ENCODE measurements around the gene ZKSCAN3. TPM values are rescaled to one million over a fixed set of nuclear protein-coding genes. Genes with fewer than 3 reads are reported as not detected.

The ZKSCAN3 gene
- total RNA-seq, 2 donors from 2014 or later: 2.3 to 3.7 TPM

GRCh38 chr6:28322661-28323060 is 27.1 kb upstream of the ZKSCAN3 start:
- H3K27ac ChIP-seq: no peak overlapping the region
- peaks cover 35% of the 10 kb centered on the region for H3K36me3 ChIP-seq
- no peak for TF ChIP-seq CTCF (IDR thresholded peaks at IDR 0.05)
- no peak overlapping the region for H3K4me3 ChIP-seq
- no peak for DNase-seq (ENCODE audit: low spot score)
- no peaks in the 10 kb centered on the region for H3K4me1 ChIP-seq
- H3K27me3 ChIP-seq: no peaks in the 10 kb centered on the region
- H3K9me3 ChIP-seq: peaks cover 14 to 48% of the 10 kb centered on the region in 2 donors

DNA sequence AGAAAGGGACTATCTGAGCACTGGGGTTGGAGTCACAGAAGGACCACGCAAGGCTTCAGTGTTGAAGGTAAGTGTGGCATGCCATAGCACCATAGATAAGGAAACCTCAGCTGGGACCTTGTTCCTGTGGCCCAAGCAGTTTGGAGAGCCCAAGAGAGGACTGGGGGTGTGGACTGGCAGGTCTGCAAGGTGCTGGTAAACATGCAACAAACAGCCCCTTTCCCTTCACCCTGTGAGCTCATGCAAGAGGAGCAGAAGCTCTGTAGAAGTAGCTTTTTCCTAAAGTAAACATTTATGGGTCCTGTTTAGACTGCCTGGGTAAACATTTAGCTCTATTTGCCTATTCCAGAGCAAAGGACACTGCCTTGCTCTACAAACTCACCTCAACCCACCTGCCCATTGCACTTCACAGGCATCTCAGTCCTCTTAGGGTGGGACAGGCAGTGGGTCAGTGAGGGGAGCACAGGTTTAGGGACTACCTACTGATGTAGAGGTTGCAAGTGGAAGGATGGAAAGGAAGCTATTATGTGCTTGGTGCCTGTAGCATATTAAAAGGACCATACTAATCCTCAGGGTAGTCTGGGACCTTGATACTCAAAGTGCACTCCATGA is 25.8 kb upstream of the ZKSCAN3 start:
- DNase-seq (ENCODE audit: low spot score): no peak
- Histone ChIP-seq H3K4me1 (no peaks in the 10 kb centered on the region), H3K27me3 (no peaks in the 10 kb centered on the region), H3K36me3 (peaks cover 37% of the 10 kb centered on the region), H3K4me3 (no peak overlapping the region), H3K27ac (no peak overlapping the region), H3K9me3 (peaks cover 14 to 56% of the 10 kb centered on the region in 2 donors)
- TF ChIP-seq CTCF (IDR thresholded peaks at IDR 0.05): no peak

GRCh38 chr6:28326371-28326948 is 23.3 kb upstream of the ZKSCAN3 start:
- no peaks in the 10 kb centered on the region for H3K27me3 ChIP-seq
- H3K9me3 ChIP-seq: peaks cover 14 to 46% of the 10 kb centered on the region in 2 donors
- DNase-seq (ENCODE audit: low spot score): no peak
- H3K36me3 ChIP-seq: peaks cover 42% of the 10 kb centered on the region
- TF ChIP-seq CTCF (IDR thresholded peaks at IDR 0.05): no peak
- no peak overlapping the region for H3K4me3 ChIP-seq
- H3K4me1 ChIP-seq: no peaks in the 10 kb centered on the region
- no peak overlapping the region for H3K27ac ChIP-seq

- Histone ChIP-seq H3K27me3 (no peaks in the 10 kb centered on the region), H3K27ac (no peak overlapping the region), H3K9me3 (peaks cover 14 to 34% of the 10 kb centered on the region in 2 donors), H3K4me3 (no peak overlapping the region), H3K4me1 (peaks cover 0 to 3% of the 10 kb centered on the region in 2 donors), H3K36me3 (peaks cover 33% of the 10 kb centered on the region)
- no peak for TF ChIP-seq CTCF (IDR thresholded peaks at IDR 0.05)
- DNase-seq (ENCODE audit: low spot score): no peak
Measured at GRCh38 chr6:28330041-28330440, 19.7 kb upstream of the ZKSCAN3 start.

DNA sequence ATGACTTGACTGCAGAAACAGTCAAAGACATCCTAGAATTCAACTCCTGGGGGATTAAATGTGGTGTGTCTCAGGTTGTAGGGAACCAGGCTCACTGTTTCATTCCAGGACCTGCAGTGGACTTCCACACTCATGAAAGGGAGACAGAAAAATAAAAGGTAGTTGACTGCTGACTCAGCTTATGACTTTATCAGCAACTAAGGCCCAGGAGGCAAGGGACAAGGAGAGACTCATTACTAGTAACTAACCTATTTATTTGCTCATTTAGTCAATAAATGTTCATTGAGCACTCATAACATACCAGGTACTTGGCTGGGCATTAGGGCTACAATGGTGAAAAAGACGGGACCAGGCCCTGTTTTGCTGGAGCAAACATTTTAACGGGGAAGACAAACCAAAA is 16.7 kb upstream of the ZKSCAN3 start:
- peaks cover 0 to 15% of the 10 kb centered on the region in 2 donors for H3K4me1 ChIP-seq
- H3K27me3 ChIP-seq: no peaks in the 10 kb centered on the region
- no peak for TF ChIP-seq CTCF (IDR thresholded peaks at IDR 0.05)
- peaks cover 7% of the 10 kb centered on the region for H3K36me3 ChIP-seq
- DNase-seq (ENCODE audit: low spot score): no peak
- no peak overlapping the region for H3K27ac ChIP-seq
- peaks cover 0 to 4% of the 10 kb centered on the region in 2 donors for H3K9me3 ChIP-seq
- H3K4me3 ChIP-seq: no peak overlapping the region
